Endothelial cell of umbilical vein (primary cell): ENCODE measurements around the gene TENM4. TPM values are rescaled to one million over a fixed set of nuclear protein-coding genes. Genes with fewer than 3 reads are reported as not detected.

ENCODE experiments used
- BruUV-seq: library from RNA; stranded (reverse); fragments of 400-500 nt; replicated peaks from 2 replicates; lab custom pipeline; 2021; lab: Mats Ljungman, UMichigan
- CTCF ChIA-PET: fragments of 300-600, 350-600 bp; sonication (Branson Sonifier 250); formaldehyde crosslinking; loops from one replicate; lab custom pipeline; 2021; ENCODE audit warnings: antibody characterized with exemption, inconsistent platforms; lab: Charles Lee
- POLR2A ChIA-PET: fragments of 300-600, 350-600 bp; sonication (Branson Sonifier 250); formaldehyde crosslinking; loops from one replicate; lab custom pipeline; 2021; ENCODE audit warnings: antibody characterized with exemption, inconsistent platforms; lab: Charles Lee
- DNase-seq: peaks from one replicate; pipeline ENCODE4 v3.0.0-alpha.2; 2011; ENCODE audit warnings: low read depth, low spot score
- FAIRE-seq: peaks from 2 replicates; lab custom pipeline; 2011; peaks lifted over from hg19 to GRCh38; lab: Jason Lieb, UNC
- H2AFZ ChIP-seq: 2 replicates; pipeline ENCODE4 v1.6.0; 2012; ENCODE audit warnings: low read depth, low read length, control low read depth, inconsistent platforms
- H3K27ac ChIP-seq: 2 replicates; pipeline ENCODE4 v1.5.1; 2011; ENCODE audit warnings: low read depth, mild to moderate bottlenecking, control low read depth, low read length, moderate library complexity; ENCODE audit not compliant: insufficient read depth
- H3K27me3 ChIP-seq, 2 experiments: 2 replicates each; pipeline versions ENCODE4 v1.6.0 to v1.6.1; 2011; ENCODE audit warnings: low read length in 2 of 2, mixed read lengths in 1 of 2; ENCODE audit not compliant: control insufficient read depth in 2 of 2, insufficient read depth in 2 of 2
- H3K36me3 ChIP-seq, 2 experiments: 2 replicates in 1 of 2; 3 replicates in 1 of 2; pipeline ENCODE4 v1.5.1; 2011; ENCODE audit warnings: low read length in 2 of 2, mild to moderate bottlenecking in 1 of 2, moderate library complexity in 1 of 2; ENCODE audit not compliant: control insufficient read depth in 2 of 2, insufficient read depth in 2 of 2; ENCODE audit errors: extremely low read depth in 1 of 2
- H3K4me1 ChIP-seq: 3 replicates; pipeline ENCODE4 v1.5.1; 2011; ENCODE audit warnings: mild to moderate bottlenecking, low read length; ENCODE audit not compliant: control insufficient read depth, insufficient read depth; ENCODE audit errors: extremely low read depth
- H3K4me2 ChIP-seq: 2 replicates; pipeline ENCODE4 v1.6.1; 2011; ENCODE audit warnings: low read length, control low read depth, mixed read lengths; ENCODE audit not compliant: insufficient read depth
- H3K4me3 ChIP-seq, 3 experiments: fragments of 200-600 bp in 1 of 3; sonication (generic), shearing (Covaris generic) in 1 of 3; replicated peaks in 1 of 3; 2 replicates each; pipeline ENCODE4 v1.5.1; 2011 to 2016; ENCODE audit warnings: control low read depth in 3 of 3, low read length in 3 of 3, mild to moderate bottlenecking in 2 of 3, inconsistent platforms in 1 of 3, low read depth in 1 of 3, moderate library complexity in 1 of 3; ENCODE audit not compliant: insufficient read depth in 1 of 3
- H3K79me2 ChIP-seq: 2 replicates; pipeline ENCODE4 v1.6.0; 2012; ENCODE audit warnings: low read length, inconsistent platforms; ENCODE audit not compliant: control insufficient read depth, insufficient read depth
- H3K9ac ChIP-seq: replicated peaks from 2 replicates; pipeline ENCODE3; 2011; ENCODE audit warnings: low read length, control low read depth; ENCODE audit not compliant: insufficient read depth; ENCODE audit errors: extremely low read depth
- H3K9me1 ChIP-seq: replicated peaks from 3 replicates; pipeline ENCODE4 v1.6.0; 2011; ENCODE audit warnings: mild to moderate bottlenecking, low read length; ENCODE audit not compliant: control insufficient read depth, insufficient read depth; ENCODE audit errors: extremely low read depth
- H3K9me3 ChIP-seq: replicated peaks from 2 replicates; pipeline ENCODE4 v1.5.1; 2012; ENCODE audit warnings: low read length, inconsistent platforms; ENCODE audit not compliant: control insufficient read depth, insufficient read depth
- H4K20me1 ChIP-seq: replicated peaks from 2 replicates; pipeline ENCODE3; 2011; ENCODE audit warnings: mild to moderate bottlenecking, low read length; ENCODE audit not compliant: control insufficient read depth, insufficient read depth; ENCODE audit errors: extremely low read depth
- CTCF ChIP-seq, 2 donors: IDR thresholded peaks; 1 replicate in 1 of 2; 2 replicates in 1 of 2; pipeline ENCODE4 v1.5.1; 2011; ENCODE audit warnings: low read length in 2 of 2, mild to moderate bottlenecking in 2 of 2, moderate library complexity in 2 of 2, control low read depth in 1 of 2, inconsistent platforms in 1 of 2, low read depth in 1 of 2; ENCODE audit not compliant: insufficient read depth in 1 of 2; ENCODE audit errors: extremely low read depth in 1 of 2
- EZH2 ChIP-seq: IDR thresholded peaks from 2 replicates; pipeline ENCODE4 v1.6.1; 2012; ENCODE audit warnings: borderline replicate concordance, low read depth, mild to moderate bottlenecking, moderate library complexity, low read length, inconsistent platforms; ENCODE audit not compliant: severe bottlenecking
- FOS ChIP-seq: IDR thresholded peaks from 2 replicates; pipeline ENCODE4 v1.6.1; 2011; ENCODE audit warnings: mild to moderate bottlenecking, low read length, moderate library complexity, borderline replicate concordance; ENCODE audit not compliant: insufficient read depth
- GATA2 ChIP-seq: IDR thresholded peaks from 2 replicates; pipeline ENCODE4 v1.7.0; 2011; ENCODE audit warnings: low read depth, mild to moderate bottlenecking, moderate library complexity, mixed read lengths, low read length; ENCODE audit not compliant: insufficient read length, insufficient read depth
- JUN ChIP-seq: IDR thresholded peaks from 2 replicates; pipeline ENCODE4 v1.6.1; 2011; ENCODE audit warnings: borderline replicate concordance, low read depth; ENCODE audit not compliant: insufficient read length, insufficient read depth
- MAX ChIP-seq: IDR thresholded peaks from 2 replicates; pipeline ENCODE4 v1.6.1; 2011; ENCODE audit not compliant: insufficient read depth, insufficient read length
- MYC ChIP-seq: IDR thresholded peaks from one replicate; pipeline ENCODE4 v1.6.1; 2011; ENCODE audit warnings: mild to moderate bottlenecking, low read depth, low read length
- POLR2A ChIP-seq: IDR thresholded peaks from 2 replicates; pipeline ENCODE4 v1.6.1; 2012; ENCODE audit warnings: low read depth, mild to moderate bottlenecking, control low read depth, low read length
- POLR2AphosphoS5 ChIP-seq: IDR thresholded peaks from 2 replicates; pipeline ENCODE4 v1.6.1; 2012; ENCODE audit warnings: low read depth, mild to moderate bottlenecking, control low read depth, low read length, moderate library complexity; ENCODE audit not compliant: insufficient read depth
- dilution Hi-C: fragments of 300-500 bp; cut with MboI; formaldehyde crosslinking; loops from one replicate; pipeline ENCODE4 v1.15.0; 2019; ENCODE audit warnings: low sequenced_read_pairs; ENCODE audit not compliant: extremely low pct_ligation_motif_present
- intact Hi-C: fragments of 100-400 bp; cut with micrococcal nuclease; formaldehyde crosslinking; loops from one replicate; pipeline ENCODE4 v1.10.0; 2022
- polyA plus RNA-seq, 4 experiments: library from polyadenylated mRNA; depleted of rRNA in 3 of 4; stranded (reverse) in 3 of 4; unstranded in 1 of 4; fragments of >200 nt; gene quantifications; 2 replicates each; pipeline versions ENCODE4 v1.2.1 to v1.2.3, GENCODE V29; 2011 to 2012; ENCODE audit warnings: missing spikeins in 1 of 4
- total RNA-seq: library from RNA; stranded (reverse); gene quantifications from 2 replicates; pipeline ENCODE4 v1.2.3, GENCODE V29; 2021

Gene TENM4
- total and polyA plus RNA-seq, 2 donors (not counting 3 experiments of a cell fraction or from before 2014, with no cell fraction given), result 0.06 to 0.27 TPM

- no peak overlapping the region for H3K27ac ChIP-seq
- H3K27me3 ChIP-seq, result no peaks in the 10 kb centered on the region
- no peaks in the 10 kb centered on the region for H3K9me3 ChIP-seq
- no peak overlapping the region for H3K4me2 ChIP-seq
- BruUV-seq, result no TSS peak
- intact Hi-C loops, result no loop called here
- no peaks in the 10 kb centered on the region for H3K4me1 ChIP-seq
- no peaks in the 10 kb centered on the region for H4K20me1 ChIP-seq
- FAIRE-seq (no peak), DNase-seq (no peak)
- TF ChIP-seq JUN (no peak), GATA2 (no peak), MYC (no peak), POLR2AphosphoS5 (no peak), POLR2A (no peak), FOS (no peak), CTCF (IDR thresholded peaks at IDR 0.05; ENCODE audit: extremely low read depth in 1 of 2, insufficient read depth in 1 of 2, low read depth in 1 of 2, low read length in 2 of 2) (no peak), EZH2 (no peak), MAX (no peak)
- no peaks in the 10 kb centered on the region for H3K36me3 ChIP-seq
- no peak overlapping the region for H2AFZ ChIP-seq
- ChIA-PET CTCF (no interaction called here), POLR2A (no interaction called here)
- no peak overlapping the region for H3K9ac ChIP-seq
- H3K9me1 ChIP-seq, result no peaks in the 10 kb centered on the region
- no peak overlapping the region for H3K4me3 ChIP-seq
- dilution Hi-C loops, result no loop called here
- no peaks in the 10 kb centered on the region for H3K79me2 ChIP-seq
Observed at GRCh38 chr11:79189601-79190000, 251.2 kb downstream of the TENM4 start.
